K562 (cell line): ENCODE measurements around the gene TBX10. TPM values are rescaled to one million over a fixed set of nuclear protein-coding genes. Genes with fewer than 3 reads are reported as not detected.

Experiments
- ATAC-seq: fragments of 200-7000 bp; cut with Tn5 transposase; 3 replicates; pipeline ENCODE4 v1.9.1; 2020; ENCODE audit warnings: moderate library complexity
- BruUV-seq: library from RNA; stranded (reverse); fragments of 400-500 nt; replicated peaks from 2 replicates; lab custom pipeline; 2021; lab: Mats Ljungman, UMichigan
- CTCF ChIA-PET: fragments of 300-600 bp; formaldehyde crosslinking; extraction: SDS; loops from one replicate; lab custom pipeline; 2021; ENCODE audit warnings: low intra/inter-chr PET ratio; lab: Yijun Ruan, JAX
- POLR2A ChIA-PET: fragments of 300-600, 350-650 bp; sonication (Branson Sonifier 250); formaldehyde crosslinking; extraction: SDS; loops from one replicate; lab custom pipeline; 2021; ENCODE audit warnings: antibody characterized with exemption, inconsistent platforms; lab: Yijun Ruan, JAX
- DNase-seq, 4 experiments: peaks; one replicate each; pipeline versions ENCODE4 v3.0.0 to v3.0.0-alpha.2; 2011 to 2018; ENCODE audit warnings: low spot score in 3 of 4, mixed read lengths in 3 of 4; ENCODE audit errors: extremely low read depth in 1 of 4
- FAIRE-seq: peaks from 2 replicates; lab custom pipeline; 2011; peaks lifted over from hg19 to GRCh38; lab: Jason Lieb, UNC
- H2AFZ ChIP-seq: 2 replicates; pipeline ENCODE4 v1.6.0; 2011; ENCODE audit warnings: low read depth, low read length, control low read depth, inconsistent platforms
- H3K27ac ChIP-seq: fragments of 200-600 bp; 3 replicates; pipeline ENCODE4 v1.8.0; 2011; ENCODE audit warnings: low read depth, mild to moderate bottlenecking, control low read depth, inconsistent platforms, low read length, moderate library complexity, mixed read lengths; ENCODE audit errors: extremely low read depth
- H3K27me3 ChIP-seq, 2 experiments: fragments of 300-600 bp in 1 of 2; 2 replicates in 1 of 2; 3 replicates in 1 of 2; pipeline versions ENCODE4 v1.6.0 to v1.8.0; 2011; ENCODE audit warnings: inconsistent platforms in 2 of 2, low read length in 2 of 2, mild to moderate bottlenecking in 1 of 2, mixed read lengths in 1 of 2, moderate library complexity in 1 of 2; ENCODE audit not compliant: control insufficient read depth in 2 of 2, insufficient read depth in 2 of 2
- H3K36me3 ChIP-seq: fragments of 300-600 bp; 3 replicates; pipeline ENCODE4 v1.8.0; 2011; ENCODE audit warnings: mild to moderate bottlenecking, low read length, inconsistent platforms; ENCODE audit not compliant: control insufficient read depth, insufficient read depth
- H3K4me1 ChIP-seq, 2 experiments: fragments of 200-600 bp in 1 of 2; replicated peaks in 1 of 2; 2 replicates in 1 of 2; 3 replicates in 1 of 2; pipeline versions ENCODE4 v1.5.1 to v1.8.0; 2011; ENCODE audit warnings: inconsistent platforms in 2 of 2, low read length in 2 of 2, mild to moderate bottlenecking in 1 of 2, mixed read lengths in 1 of 2, moderate library complexity in 1 of 2; ENCODE audit not compliant: control insufficient read depth in 2 of 2, insufficient read depth in 2 of 2
- H3K4me2 ChIP-seq: 2 replicates; pipeline ENCODE4 v1.6.1; 2011; ENCODE audit warnings: low read length, control low read depth, inconsistent platforms, mixed read lengths; ENCODE audit not compliant: insufficient read depth
- H3K4me3 ChIP-seq: fragments of 200-600 bp; sonication (generic), shearing (Covaris generic); 2 replicates; pipeline ENCODE4 v1.5.1; 2016; ENCODE audit warnings: control low read depth, inconsistent platforms
- H3K79me2 ChIP-seq: fragments of 200-600 bp; 3 replicates; pipeline ENCODE4 v1.8.0; 2011; ENCODE audit warnings: low read length, inconsistent platforms; ENCODE audit not compliant: control insufficient read depth, insufficient read depth
- H3K9ac ChIP-seq, 2 experiments: 2 replicates each; pipeline versions ENCODE4 v1.6.0 to v1.6.1; 2011; ENCODE audit warnings: low read depth in 2 of 2, low read length in 2 of 2, control low read depth in 1 of 2, inconsistent platforms in 1 of 2, mild to moderate bottlenecking in 1 of 2, mixed read lengths in 1 of 2; ENCODE audit not compliant: insufficient read depth in 1 of 2
- H3K9me1 ChIP-seq: one replicate; pipeline ENCODE4 v1.6.0; 2011; ENCODE audit warnings: inconsistent platforms, mild to moderate bottlenecking, low read length, moderate library complexity; ENCODE audit not compliant: control insufficient read depth, insufficient read depth
- H3K9me3 ChIP-seq: replicated peaks from 2 replicates; pipeline ENCODE4 v1.5.1; 2011; ENCODE audit warnings: low read depth, low read length, inconsistent platforms; ENCODE audit not compliant: control insufficient read depth, insufficient read depth
- H4K20me1 ChIP-seq: replicated peaks from 2 replicates; pipeline ENCODE4 v1.6.1; 2011; ENCODE audit warnings: low read length, inconsistent platforms, mixed read lengths; ENCODE audit not compliant: control insufficient read depth, insufficient read depth
- STAT6 ChIP-seq: sonication (generic); formaldehyde crosslinking; IDR thresholded peaks from 2 replicates; pipeline ENCODE4 v1.8.1; 2023; ENCODE audit warnings: mild to moderate bottlenecking, missing genetic modification reagents
- ZNF407 ChIP-seq: fragments of 450-650 bp; IDR thresholded peaks from 2 replicates; pipeline ENCODE4 v1.6.1; 2016; ENCODE audit warnings: low read depth
- ZNF766 ChIP-seq: fragments of 200-800 bp; sonication (Bioruptor generic); conservative IDR thresholded peaks from 2 replicates; pipeline ENCODE4 v1.6.1; 2016; ENCODE audit warnings: missing genetic modification characterization, missing compliant biosample characterization
- whole genome bisulfite sequencing: fragments of 100-300 bp; shearing (Covaris generic); methylation state at CpG from one replicate; pipeline ENCODE4 v1.1.6; 2016; ENCODE audit warnings: low coverage, mixed read lengths; ENCODE audit not compliant: insufficient coverage; ENCODE audit errors: missing lambda C conversion rate; 5-methylcytosine and 5-hydroxymethylcytosine counted together
- in situ Hi-C: fragments of 300-500 bp; cut with MboI; formaldehyde crosslinking; loops from 4 replicates; pipeline ENCODE4 v1.15.0; 2018; ENCODE audit warnings: inconsistent platforms, mixed read lengths
- intact Hi-C: fragments of 100-400 bp; cut with micrococcal nuclease; formaldehyde crosslinking; loops from 2 replicates; pipeline ENCODE4 v1.14.2; 2022
- polyA plus RNA-seq, 8 experiments: library from polyadenylated mRNA; depleted of rRNA in 4 of 8; stranded (reverse) in 5 of 8; unstranded in 3 of 8; fragments of >200 nt; fragmentation: Nextera tagmentation in 2 of 8; fragmentation: Illumina TruSeq in 1 of 8; extraction: Ambion mirVana in 2 of 8; extraction: Trizol in 1 of 8; gene quantifications; 2 replicates each; pipeline versions ENCODE4 v1.2.1 to v1.2.3, GENCODE V29; 2011 to 2014; ENCODE audit warnings: inconsistent platforms in 1 of 8, missing spikeins in 1 of 8
- total RNA-seq, 7 experiments: library from RNA; depleted of rRNA in 6 of 7; stranded (reverse); fragments of >200 nt in 6 of 7; fragmentation: Illumina TruSeq in 2 of 7; extraction: Trizol in 2 of 7; gene quantifications; 2 replicates each; pipeline versions ENCODE4 v1.2.1 to v1.2.3, GENCODE V29; 2011 to 2021; ENCODE audit warnings: low replicate concordance in 1 of 7

The TBX10 gene
- total and polyA plus RNA-seq, 9 of the 15 experiments (the other 6 are each of a cell fraction or from before 2014, with no cell fraction given): not detected

GRCh38 chr11:67607507-67607906 is 32.1 kb downstream of the TBX10 start:
- no peak for FAIRE-seq
- Histone ChIP-seq H3K9me1 (no peaks in the 10 kb centered on the region), H2AFZ (no peak overlapping the region), H3K9me3 (peaks cover 4% of the 10 kb centered on the region), H3K4me1 (peaks cover 28 to 70% of the 10 kb centered on the region in 2 experiments)
- intact Hi-C loops: loop anchor here (5.0 kb wide), 1 partner anchor 35 kb away; no protein-coding TSS in a partner anchor
- TF ChIP-seq ZNF407 (no peak), ZNF766 (CRISPR knock-in tag) (no peak), STAT6 (CRISPR knock-in tag) (0 out of 2 replicates have a peak, but pooled peaks have one; percentile 2)
- TF ChIP-seq, all 486 proteins: peak for 1
- WGBS: 5% methylated on average over 9 of the region's 9 CpGs
- Histone ChIP-seq H3K4me3 (peak overlapping the region; percentile 99), H3K9ac (peak overlapping the region; percentile 90 to 99), H3K27ac (peak overlapping the region; percentile 83), H3K4me2 (peak overlapping the region; percentile 96), H4K20me1 (no peaks in the 10 kb centered on the region; the same call in 1 of the 2 replicates), H3K36me3 (peaks cover 50% of the 10 kb centered on the region), H3K27me3 (no peaks in the 10 kb centered on the region), H3K79me2 (peaks cover 36% of the 10 kb centered on the region)
- in situ Hi-C loops: no loop called here
- no TSS peak for BruUV-seq
- DNase-seq (no peak), ATAC-seq (no peak)
- ChIA-PET POLR2A (interaction anchor here (0.6 to 0.7 kb wide), 2 partner anchors 134 to 313 kb away, joined by 3 read pairs; no protein-coding TSS in a partner anchor), CTCF (interaction anchor here (0.9 to 1.2 kb wide), 2 partner anchors 22 to 37 kb away, joined by 3 to 4 read pairs; partner anchors contain the start of gene NUDT8)
